OCI-LY3 (cell line): ENCODE measurements around the gene COL11A2.

ENCODE experiments used
- H2AFZ ChIP-seq: fragments of 200-600, 300-600 bp; shearing (Covaris generic); 2 replicates; pipeline ENCODE4 v1.6.0; 2014; ENCODE audit warnings: antibody characterized with exemption, low read depth, low read length
- H3K27ac ChIP-seq: fragments of 200-600, 300-600 bp; sonication (generic); 2 replicates; pipeline ENCODE4 v1.5.1; 2014; ENCODE audit warnings: mild to moderate bottlenecking, low read length, moderate library complexity, mixed read lengths
- H3K27me3 ChIP-seq: fragments of 200-600, 300-600 bp; sonication (generic); 2 replicates; pipeline ENCODE4 v1.6.1; 2014; ENCODE audit warnings: low read depth, low read length, mixed read lengths
- H3K36me3 ChIP-seq: fragments of 200-600, 300-600 bp; sonication (generic); replicated peaks from 2 replicates; pipeline ENCODE3; 2014; ENCODE audit warnings: low read depth, low read length, mixed read lengths
- H3K4me1 ChIP-seq: fragments of 300-600, 200-600 bp; sonication (generic); 2 replicates; pipeline ENCODE4 v1.6.1; 2014; ENCODE audit warnings: low read length, mixed read lengths
- H3K4me2 ChIP-seq: fragments of 200-600, 300-600 bp; sonication (generic); 2 replicates; pipeline ENCODE4 v1.6.1; 2014; ENCODE audit warnings: low read length, mixed read lengths
- H3K4me3 ChIP-seq: fragments of 300-600, 200-600 bp; sonication (generic); 2 replicates; pipeline ENCODE4 v1.5.1; 2014; ENCODE audit warnings: antibody characterized with exemption, mild to moderate bottlenecking, low read length, moderate library complexity
- H3K79me2 ChIP-seq: fragments of 300-600, 200-600 bp; shearing (Covaris generic); 2 replicates; pipeline ENCODE4 v1.6.1; 2014; ENCODE audit warnings: mild to moderate bottlenecking, low read length, mixed read lengths
- H3K9ac ChIP-seq: fragments of 300-600, 200-600 bp; shearing (Covaris generic); 2 replicates; pipeline ENCODE4 v1.6.0; 2014; ENCODE audit warnings: mild to moderate bottlenecking, low read length, moderate library complexity
- H3K9me3 ChIP-seq: fragments of 200-600, 300-600 bp; shearing (Covaris generic); 2 replicates; pipeline ENCODE4 v1.6.1; 2014; ENCODE audit warnings: low read length, mixed read lengths; ENCODE audit not compliant: insufficient read depth
- H4K20me1 ChIP-seq: fragments of 200-600, 300-600 bp; sonication (generic); 2 replicates; pipeline ENCODE4 v1.6.1; 2016; ENCODE audit warnings: low read length, mixed read lengths; ENCODE audit not compliant: insufficient read depth
- CTCF ChIP-seq: fragments of 200-600, 300-600 bp; sonication (generic); IDR thresholded peaks from 2 replicates; pipeline ENCODE4 v1.5.1; 2014; ENCODE audit warnings: antibody characterized with exemption, low read length, low read depth
- EZH2phosphoT487 ChIP-seq: fragments of 200-600 bp; shearing (Covaris generic); IDR thresholded peaks from 2 replicates; pipeline ENCODE4 v1.6.1; 2018; ENCODE audit warnings: antibody characterized with exemption, mixed run types, low read depth

Gene COL11A2

DNA sequence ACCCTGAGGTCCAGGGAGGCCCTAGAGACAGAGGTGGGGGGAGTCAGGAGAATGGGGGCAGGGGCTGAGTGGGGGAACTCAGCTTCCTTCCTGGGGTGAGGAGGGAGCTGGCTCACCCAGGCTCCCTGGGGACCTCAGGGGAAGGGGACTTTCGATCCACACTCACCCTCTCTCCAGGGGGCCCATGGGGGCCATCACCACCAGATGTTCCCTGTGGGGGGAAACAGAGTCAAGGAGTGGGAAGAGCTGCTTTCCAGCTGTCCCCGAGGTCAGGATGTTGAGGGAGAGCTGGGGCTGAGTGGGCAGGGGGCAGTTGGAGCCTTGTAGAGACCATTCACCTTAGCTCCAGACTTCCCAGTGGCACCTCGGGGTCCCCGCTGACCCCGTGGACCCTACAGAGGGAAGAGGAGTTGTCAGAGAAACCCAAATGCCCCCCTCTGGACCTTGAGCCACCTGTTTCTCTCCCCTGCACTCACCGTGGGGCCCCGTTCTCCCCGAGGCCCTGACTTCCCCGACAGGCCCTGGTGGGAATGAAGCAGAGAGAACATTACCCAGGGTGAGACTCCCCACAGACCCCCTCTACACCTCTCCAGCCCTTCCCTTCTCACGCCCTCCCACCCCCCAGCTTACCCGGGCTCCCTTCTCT lies 18.6 kb downstream of the COL11A2 start:
- Histone ChIP-seq H3K4me3 (no peak overlapping the region), H3K4me1 (peaks cover 17% of the 10 kb centered on the region), H3K9me3 (no peaks in the 10 kb centered on the region), H3K4me2 (no peak overlapping the region), H4K20me1 (no peaks in the 10 kb centered on the region), H3K27ac (no peak overlapping the region), H3K36me3 (no peaks in the 10 kb centered on the region), H3K9ac (no peak overlapping the region), H2AFZ (no peak overlapping the region), H3K27me3 (no peaks in the 10 kb centered on the region), H3K79me2 (no peaks in the 10 kb centered on the region)
- TF ChIP-seq CTCF (no peak), EZH2phosphoT487 (no peak)

DNA sequence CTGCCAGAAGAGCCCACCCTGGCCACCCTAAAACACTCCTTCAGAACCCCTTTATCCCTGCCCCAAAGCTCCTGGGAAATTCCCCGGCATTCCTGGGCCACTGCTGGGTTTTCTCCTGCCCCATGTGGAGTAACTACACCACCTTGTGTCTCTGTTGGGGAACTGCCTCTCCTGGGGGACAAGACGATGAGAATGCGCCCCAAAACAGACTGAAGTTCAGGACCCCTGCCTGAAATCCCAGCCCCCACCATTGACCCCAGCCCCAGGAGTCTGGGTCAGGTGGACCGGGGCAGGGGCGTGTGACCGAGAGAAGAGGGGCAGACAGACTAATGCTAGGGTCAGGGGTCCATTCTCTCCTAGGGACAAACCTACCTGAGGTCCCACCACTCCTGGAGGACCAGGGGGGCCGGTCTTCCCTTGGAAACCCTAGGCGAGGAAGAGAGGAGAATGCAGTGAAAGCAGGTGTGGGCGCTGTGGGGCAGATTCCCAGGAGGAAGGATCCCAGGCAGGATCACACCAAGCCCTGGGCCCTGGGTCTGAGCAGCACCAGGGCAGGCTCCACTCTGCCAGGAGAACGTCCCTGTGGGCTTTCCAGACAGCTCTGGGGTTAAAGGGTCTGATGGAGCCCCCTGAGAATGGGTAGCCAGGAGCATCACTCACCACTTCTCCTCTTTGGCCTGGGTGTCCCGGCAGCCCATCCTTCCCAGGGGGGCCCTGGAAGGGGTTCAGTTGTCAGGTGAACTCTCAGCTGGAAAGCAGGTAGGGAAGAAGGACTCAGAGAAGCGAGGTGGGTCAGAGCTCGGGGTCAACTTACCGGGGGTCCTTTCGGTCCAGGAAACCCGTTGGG lies 19.4 kb downstream of the COL11A2 start:
- no peaks in the 10 kb centered on the region for H3K27me3 ChIP-seq
- H3K4me2 ChIP-seq, result peak overlapping the region; percentile 32
- no peaks in the 10 kb centered on the region for H3K9me3 ChIP-seq
- H3K4me1 ChIP-seq, result peaks cover 17% of the 10 kb centered on the region
- TF ChIP-seq EZH2phosphoT487, result no peak
- peak; percentile 61 for TF ChIP-seq CTCF
- no peak overlapping the region for H3K27ac ChIP-seq
- no peak overlapping the region for H3K9ac ChIP-seq
- H3K4me3 ChIP-seq, result 0 out of 2 replicates have a peak overlapping the region, but pooled peaks have one; percentile 21
- no peaks in the 10 kb centered on the region for H3K79me2 ChIP-seq
- H2AFZ ChIP-seq, result peak overlapping the region; percentile 74; the same call in 1 of the 2 replicates
- H4K20me1 ChIP-seq, result no peaks in the 10 kb centered on the region
- no peaks in the 10 kb centered on the region for H3K36me3 ChIP-seq

DNA sequence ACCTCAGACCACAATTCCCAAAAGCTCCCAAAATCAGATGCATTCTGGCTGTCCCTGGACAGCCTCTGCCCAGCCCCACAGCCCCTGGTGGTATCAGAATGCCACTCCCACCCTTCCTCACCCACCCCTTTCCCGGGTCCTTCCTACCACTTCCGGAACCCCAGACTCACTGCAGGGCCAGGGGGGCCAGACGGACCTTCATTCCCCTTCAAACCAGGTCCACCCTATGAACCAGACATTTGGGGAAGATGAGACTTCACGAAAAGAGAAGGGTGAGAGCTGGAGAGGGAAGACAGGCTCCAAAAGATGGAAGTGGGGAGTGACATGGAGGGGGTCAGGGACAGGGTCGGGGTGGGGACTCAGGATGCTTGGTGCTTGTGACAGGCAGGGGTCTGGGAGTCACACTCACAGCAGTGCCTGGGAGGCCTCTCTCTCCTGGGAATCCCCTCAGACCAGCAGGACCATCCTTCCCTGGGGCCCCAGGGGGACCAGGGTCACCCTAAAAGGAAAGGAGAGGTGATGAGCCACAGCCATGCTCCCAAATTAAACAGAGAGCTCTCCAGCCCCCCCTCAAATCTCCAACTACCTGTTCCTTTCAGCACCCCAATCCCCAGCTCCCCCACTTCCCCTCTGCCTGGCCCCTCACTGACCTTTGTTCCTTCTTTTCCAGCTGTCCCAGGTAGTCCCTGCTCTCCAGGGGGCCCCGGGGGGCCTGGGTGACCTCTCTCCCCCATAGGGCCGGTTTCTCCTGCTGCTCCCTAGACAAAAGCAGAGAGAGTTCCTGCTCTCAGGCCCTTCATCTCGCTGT lies 20.2 kb downstream of the COL11A2 start:
- Histone ChIP-seq H2AFZ (peak overlapping the region; percentile 74; the same call in 1 of the 2 replicates), H3K4me2 (peak overlapping the region; percentile 32), H3K27ac (no peak overlapping the region), H4K20me1 (no peaks in the 10 kb centered on the region), H3K4me3 (0 out of 2 replicates have a peak overlapping the region, but pooled peaks have one; percentile 21), H3K79me2 (no peaks in the 10 kb centered on the region), H3K4me1 (peaks cover 17% of the 10 kb centered on the region), H3K36me3 (no peaks in the 10 kb centered on the region), H3K9me3 (no peaks in the 10 kb centered on the region), H3K9ac (no peak overlapping the region), H3K27me3 (no peaks in the 10 kb centered on the region)
- TF ChIP-seq CTCF (no peak), EZH2phosphoT487 (no peak)
